Esophagus squamous epithelium (tissue), 5 donors: Measurements from ENCODE around the gene DSCAML1. TPM values are rescaled to one million over a fixed set of nuclear protein-coding genes. Genes with fewer than 3 reads are reported as not detected.

Experiments
- DNase-seq: peaks from one replicate; lab custom pipeline; 2025; lab: John Stamatoyannopoulos, UW
- H3K27ac ChIP-seq, 4 donors: fragments of 200-600 bp; sonication (generic); one replicate each; pipeline ENCODE4 v1.5.1; 2016 to 2019; ENCODE audit warnings: mild to moderate bottlenecking in 1 of 4
- H3K27me3 ChIP-seq, 4 donors: fragments of 200-600 bp; sonication (generic); 1 replicate in 3 of 4; 2 replicates in 1 of 4; pipeline versions ENCODE4 v1.5.1 to v1.6.0; 2017 to 2021; ENCODE audit warnings: antibody characterized with exemption in 1 of 4
- H3K36me3 ChIP-seq, 3 donors: fragments of 200-600 bp; sonication (generic); one replicate each; pipeline ENCODE4 v1.5.1; 2016 to 2019
- H3K4me1 ChIP-seq, 3 donors: fragments of 200-600 bp; sonication (generic); one replicate each; pipeline ENCODE4 v1.5.1; 2017 to 2019
- H3K4me3 ChIP-seq, 4 donors: fragments of 200-600 bp; sonication (generic); 1 replicate in 3 of 4; 2 replicates in 1 of 4; pipeline ENCODE4 v1.5.1; 2016 to 2019; ENCODE audit warnings: mild to moderate bottlenecking in 2 of 4, moderate library complexity in 1 of 4
- H3K9me3 ChIP-seq, 3 donors: fragments of 200-600 bp; sonication (generic); one replicate each; pipeline ENCODE4 v1.5.1; 2016 to 2019
- CTCF ChIP-seq, 6 experiments: fragments of 450-650 bp in 4 of 6; fragments of 200-600 bp in 2 of 6; sonication (generic) in 2 of 6; IDR thresholded peaks; one replicate each; pipeline ENCODE4 v1.5.1; 2016 to 2019; ENCODE audit warnings: antibody characterized with exemption in 6 of 6, mild to moderate bottlenecking in 4 of 6, moderate library complexity in 4 of 6
- POLR2A ChIP-seq, 4 donors: fragments of 450-650 bp; IDR thresholded peaks; one replicate each; pipeline ENCODE4 v1.6.1; 2017; ENCODE audit warnings: antibody characterized with exemption in 4 of 4, mild to moderate bottlenecking in 4 of 4, moderate library complexity in 3 of 4
- WGBS, 2 donors: methylation state at CpG; one replicate each; pipeline ENCODE4 v1.1.5; 2018; 5-methylcytosine and 5-hydroxymethylcytosine counted together
- intact Hi-C: fragments of 100-400 bp; cut with DNase I; formaldehyde crosslinking; loops from one replicate; pipeline ENCODE4 v1.15.0; 2022
- total RNA-seq, 4 donors: library from RNA; depleted of rRNA; stranded (reverse); fragments of >200 nt; gene quantifications; one replicate each; pipeline ENCODE4 v1.1.0, GENCODE V29; 2016
- donor health status: DM: yes; HTN: yes; CAD: no.

The DSCAML1 gene
- total RNA-seq, 4 donors from 2014 or later: 0.04 to 0.19 TPM; not detected in 2

DNA sequence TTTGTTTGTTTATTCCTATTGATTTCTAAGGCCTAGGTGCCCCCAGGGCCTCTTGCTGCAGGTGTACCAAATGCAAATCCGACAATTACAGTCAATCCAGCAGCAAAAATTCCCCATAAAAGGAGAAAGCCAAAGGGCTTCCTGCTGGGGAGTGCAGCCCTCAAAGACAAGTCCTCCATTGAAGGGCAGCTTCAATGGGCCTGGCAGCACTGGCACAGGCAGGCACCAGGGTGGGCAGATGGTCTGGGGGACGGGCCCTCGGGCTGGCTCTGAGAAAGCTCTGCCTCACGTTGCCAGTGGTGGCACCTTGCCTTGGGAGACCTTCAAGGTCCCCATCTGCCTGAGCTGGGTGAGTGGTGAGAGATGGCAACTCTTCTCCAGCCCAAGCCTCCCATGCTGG is 128.0 kb downstream of the DSCAML1 start:
- H3K27me3 ChIP-seq: peaks cover 0 to 15% (median 0%) of the 10 kb centered on the region in 4 donors
- no peaks in the 10 kb centered on the region for H3K36me3 ChIP-seq
- no peak overlapping the region for H3K27ac ChIP-seq
- no peak for DNase-seq
- peaks cover 0 to 10% (median 0%) of the 10 kb centered on the region in 3 donors for H3K4me1 ChIP-seq
- intact Hi-C loops: no loop called here
- 50 to 70% methylated on average over 1 to 2 of the region's 4 CpGs for WGBS, 2 donors
- no peak for TF ChIP-seq POLR2A (IDR thresholded peaks at IDR 0.05)
- TF ChIP-seq CTCF (IDR thresholded peaks at IDR 0.05): no peak
- no peak overlapping the region for H3K4me3 ChIP-seq
- H3K9me3 ChIP-seq: no peaks in the 10 kb centered on the region

GRCh38 chr11:117668321-117668751 is 128.7 kb downstream of the DSCAML1 start:
- no peak for DNase-seq
- no peaks in the 10 kb centered on the region for H3K9me3 ChIP-seq
- H3K27me3 ChIP-seq: peaks cover 0 to 13% (median 0%) of the 10 kb centered on the region in 4 donors
- peaks cover 0 to 17% (median 0%) of the 10 kb centered on the region in 3 donors for H3K4me1 ChIP-seq
- TF ChIP-seq POLR2A (IDR thresholded peaks at IDR 0.05): no peak
- TF ChIP-seq CTCF (IDR thresholded peaks at IDR 0.05): no peak
- no peak overlapping the region for H3K27ac ChIP-seq
- H3K36me3 ChIP-seq: no peaks in the 10 kb centered on the region
- intact Hi-C loops: no loop called here
- no peak overlapping the region for H3K4me3 ChIP-seq
- 63 to 66% methylated on average over 3 to 4 of the region's 6 CpGs for WGBS, 2 donors

GRCh38 chr11:117664897-117665296 is 132.1 kb downstream of the DSCAML1 start:
- DNase-seq: no peak
- intact Hi-C loops: no loop called here

DNA sequence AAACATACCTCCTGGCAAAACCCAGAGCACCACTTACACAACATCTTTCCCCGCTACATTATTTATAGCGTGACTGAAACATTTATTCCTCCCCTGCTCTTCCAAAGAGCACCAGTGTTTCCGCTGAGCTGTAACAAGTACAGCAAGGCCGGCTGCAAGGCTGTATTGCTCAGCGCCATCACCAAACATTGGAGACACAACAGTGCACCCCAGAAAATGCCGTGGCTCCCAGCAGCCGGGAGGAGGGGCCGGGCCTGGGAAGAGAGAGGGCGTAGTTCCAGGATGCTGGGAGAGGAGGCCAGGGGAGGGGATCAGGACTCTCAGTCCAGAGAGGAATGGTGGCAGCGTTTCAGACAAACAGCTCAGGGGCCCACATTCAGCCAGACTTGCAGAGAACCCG is 133.2 kb downstream of the DSCAML1 start:
- H3K27ac ChIP-seq: peak overlapping the region in 1 of 4 donors; percentile 14
- WGBS, 2 donors: 34 to 35% methylated on average over 8 to 11 of the region's 11 CpGs

More at GRCh38 chr11:117664897-117665296, 132.1 kb downstream of the DSCAML1 start:
- peaks cover 0 to 11% (median 0%) of the 10 kb centered on the region in 4 donors for H3K27me3 ChIP-seq
- no peak overlapping the region for H3K27ac ChIP-seq
- H3K4me1 ChIP-seq: peaks cover 0 to 19% (median 0%) of the 10 kb centered on the region in 3 donors
- WGBS, 2 donors: 44 to 68% methylated on average over 8 of the region's 8 CpGs
- no peaks in the 10 kb centered on the region for H3K36me3 ChIP-seq
- TF ChIP-seq CTCF (IDR thresholded peaks at IDR 0.05) (no peak), POLR2A (IDR thresholded peaks at IDR 0.05) (no peak)
- H3K4me3 ChIP-seq: no peak overlapping the region
- H3K9me3 ChIP-seq: no peaks in the 10 kb centered on the region

More for the DNA sequence above, 133.2 kb downstream of the DSCAML1 start:
- intact Hi-C loops: no loop called here
- TF ChIP-seq CTCF (IDR thresholded peaks at IDR 0.05) (no peak), POLR2A (IDR thresholded peaks at IDR 0.05) (no peak)
- Histone ChIP-seq H3K9me3 (no peaks in the 10 kb centered on the region), H3K27me3 (peaks cover 0 to 11% (median 0%) of the 10 kb centered on the region in 4 donors), H3K4me1 (peaks cover 0 to 19% (median 0%) of the 10 kb centered on the region in 3 donors), H3K36me3 (no peaks in the 10 kb centered on the region), H3K4me3 (no peak overlapping the region)
- DNase-seq: no peak
